NT2/D1 (cell line): ENCODE data around the gene OLFML2B.

ENCODE experiments used
- SUZ12 ChIP-seq: IDR thresholded peaks from 2 replicates; pipeline ENCODE4 v1.6.1; 2011; ENCODE audit not compliant: insufficient read length, insufficient read depth; ENCODE audit errors: extremely low read depth
- YY1 ChIP-seq: IDR thresholded peaks from 2 replicates; pipeline ENCODE4 v1.6.1; 2011; ENCODE audit not compliant: insufficient read length, insufficient read depth

- TF ChIP-seq YY1 (no peak), SUZ12 (no peak)
Measured at GRCh38 chr1:161997152-161997551, 26.5 kb downstream of the OLFML2B start.
